WTC11 (cell line): Measurements from ENCODE around the gene SRRM5.

Source experiments
- CREM ChIP-seq: sonication (generic); formaldehyde crosslinking; IDR thresholded peaks from 2 replicates; pipeline ENCODE4 v1.8.1; 2022; ENCODE audit warnings: mild to moderate bottlenecking, missing genetic modification reagents, moderate library complexity
- CTCF ChIP-seq: fragments of 200-600 bp; IDR thresholded peaks from 2 replicates; pipeline ENCODE4 v1.8.0; 2022; ENCODE audit warnings: antibody characterized with exemption
- TF ChIP-seq, protein P1 (sequence below): sonication (generic); formaldehyde crosslinking; IDR thresholded peaks from 2 replicates; pipeline ENCODE4 v1.8.0; 2022; ENCODE audit warnings: mild to moderate bottlenecking, missing genetic modification reagents

DNA sequence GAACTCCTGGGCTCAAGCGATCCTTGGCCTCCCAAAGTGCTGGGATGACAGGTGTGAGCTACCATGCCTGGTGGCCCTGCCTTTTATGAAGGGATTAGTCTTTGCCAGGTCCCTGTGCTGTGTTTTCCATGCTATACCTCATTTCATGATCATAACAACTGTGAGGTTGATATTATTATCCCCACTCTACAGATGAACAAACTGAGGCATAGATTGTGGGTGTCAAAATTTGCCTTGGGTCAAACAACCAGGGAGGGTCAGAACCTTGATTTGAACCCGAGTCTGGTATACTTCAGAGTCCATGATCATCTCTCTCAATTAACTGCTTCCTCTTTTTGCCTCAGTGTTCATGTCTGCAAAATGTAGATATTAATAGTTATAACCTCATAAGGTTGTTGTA is 29.4 kb upstream of the SRRM5 start:
- TF ChIP-seq CTCF, result no peak
- TF ChIP-seq, protein P1, sequence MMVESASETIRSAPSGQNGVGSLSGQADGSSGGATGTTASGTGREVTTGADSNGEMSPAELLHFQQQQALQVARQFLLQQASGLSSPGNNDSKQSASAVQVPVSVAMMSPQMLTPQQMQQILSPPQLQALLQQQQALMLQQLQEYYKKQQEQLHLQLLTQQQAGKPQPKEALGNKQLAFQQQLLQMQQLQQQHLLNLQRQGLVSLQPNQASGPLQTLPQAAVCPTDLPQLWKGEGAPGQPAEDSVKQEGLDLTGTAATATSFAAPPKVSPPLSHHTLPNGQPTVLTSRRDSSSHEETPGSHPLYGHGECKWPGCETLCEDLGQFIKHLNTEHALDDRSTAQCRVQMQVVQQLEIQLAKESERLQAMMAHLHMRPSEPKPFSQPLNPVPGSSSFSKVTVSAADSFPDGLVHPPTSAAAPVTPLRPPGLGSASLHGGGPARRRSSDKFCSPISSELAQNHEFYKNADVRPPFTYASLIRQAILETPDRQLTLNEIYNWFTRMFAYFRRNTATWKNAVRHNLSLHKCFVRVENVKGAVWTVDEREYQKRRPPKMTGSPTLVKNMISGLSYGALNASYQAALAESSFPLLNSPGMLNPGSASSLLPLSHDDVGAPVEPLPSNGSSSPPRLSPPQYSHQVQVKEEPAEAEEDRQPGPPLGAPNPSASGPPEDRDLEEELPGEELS, result no peak
- no peak for TF ChIP-seq CREM (CRISPR knock-in tag)
